Measurements from ENCODE around the gene ATP5F1D. TPM values are rescaled to one million over a fixed set of nuclear protein-coding genes. Genes with fewer than 3 reads are reported as not detected.
A peak's percentile ranks its signal among the peaks of the same experiment; 100 is the strongest.

ATP5F1D gene
- total and polyA plus RNA-seq, 7 experiments from 2014 or later = 90.6 to 302 (median 114) TPM

- H3K4me1 ChIP-seq (ENCODE audit: control insufficient read depth in 2 of 2, insufficient read depth in 2 of 2, low read length in 2 of 2) = peaks cover 46 to 49% of the 10 kb centered on the region in 2 donors
- H3K27ac ChIP-seq (ENCODE audit: low read depth, low read length) = peak overlapping the region; percentile 99
- peak; percentile 91 for ATAC-seq
- peak overlapping the region; percentile 83 to 93 (median 88) for H3K4me3 Mint-ChIP-seq
- peak; percentile 95 to 98 (median 96) for DNase-seq
- H3K36me3 Mint-ChIP-seq = peaks cover 0 to 7% (median 4%) of the 10 kb centered on the region in 5 donors
- POLR2A ChIA-PET = interaction anchor here (1.0 to 14.9 kb wide), 9 partner anchors 6 to 589 kb away, joined by 3 to 366 read pairs (median 6); partner anchors contain the start of genes ATP5F1D, CIRBP and FAM174C
- peak overlapping the region; percentile 95 for H3K4me3 ChIP-seq (ENCODE audit: low read length)
- no peaks in the 10 kb centered on the region for H3K9me3 ChIP-seq (ENCODE audit: control insufficient read depth in 2 of 3, low read length in 3 of 3)
- no peaks in the 10 kb centered on the region for H3K27me3 Mint-ChIP-seq
- no peaks in the 10 kb centered on the region for H3K9me3 Mint-ChIP-seq
- intact Hi-C loops (cut with micrococcal nuclease) = loop anchor here (1.0 to 10.0 kb wide), 4 partner anchors 8 to 594 kb away; partner anchors contain the start of genes CIRBP (in 2 of the 2) and FAM174C (in 1 of the 2)
- peak overlapping the region; percentile 88 to 98 (median 96) for H3K27ac Mint-ChIP-seq
- CTCF ChIA-PET = interaction anchor here (0.8 to 3.5 kb wide), 4 partner anchors 7 to 17 kb away, joined by 3 to 16 read pairs (median 12); partner anchors contain the start of gene CIRBP
- peaks cover 2 to 21% (median 7%) of the 10 kb centered on the region in 3 experiments for H3K36me3 ChIP-seq (ENCODE audit: control insufficient read depth in 2 of 3, insufficient read depth in 3 of 3, low read length in 3 of 3)
- H3K4me1 Mint-ChIP-seq = peaks cover 34 to 65% (median 54%) of the 10 kb centered on the region in 7 donors
- no peaks in the 10 kb centered on the region for H3K27me3 ChIP-seq (ENCODE audit: control insufficient read depth in 2 of 2, insufficient read depth in 2 of 2, low read length in 2 of 2)
These were observed 19.4 kb downstream of the ATP5F1D start for GRCh38 chr19:1260749-1261537.

GRCh38 chr19:1261538-1261797 lies 19.9 kb downstream of the ATP5F1D start:
- H3K9me3 Mint-ChIP-seq = no peaks in the 10 kb centered on the region
- no peaks in the 10 kb centered on the region for H3K9me3 ChIP-seq (ENCODE audit: control insufficient read depth in 2 of 3, low read length in 3 of 3)
- ATAC-seq (no peak), DNase-seq (no peak)
- peaks cover 44 to 49% of the 10 kb centered on the region in 2 donors for H3K4me1 ChIP-seq (ENCODE audit: control insufficient read depth in 2 of 2, insufficient read depth in 2 of 2, low read length in 2 of 2)
- peak overlapping the region; percentile 88 to 98 (median 96) for H3K27ac Mint-ChIP-seq
- ChIA-PET POLR2A (interaction anchor here (1.0 to 14.9 kb wide), 9 partner anchors 5 to 588 kb away, joined by 3 to 366 read pairs (median 6); partner anchors contain the start of genes ATP5F1D, CIRBP and FAM174C), CTCF (interaction anchor here (0.8 to 1.6 kb wide), 2 partner anchors 8 to 17 kb away, joined by 3 to 16 read pairs; no protein-coding TSS in a partner anchor)
- no peaks in the 10 kb centered on the region for H3K27me3 ChIP-seq (ENCODE audit: control insufficient read depth in 2 of 2, insufficient read depth in 2 of 2, low read length in 2 of 2)
- H3K4me1 Mint-ChIP-seq = peaks cover 34 to 61% (median 52%) of the 10 kb centered on the region in 7 donors
- peak overlapping the region; percentile 83 to 93 (median 88) for H3K4me3 Mint-ChIP-seq
- H3K36me3 ChIP-seq (ENCODE audit: control insufficient read depth in 2 of 3, insufficient read depth in 3 of 3, low read length in 3 of 3) = peaks cover 0 to 16% (median 3%) of the 10 kb centered on the region in 3 experiments
- no peaks in the 10 kb centered on the region for H3K27me3 Mint-ChIP-seq
- intact Hi-C loops (cut with micrococcal nuclease) = loop anchor here (1.0 to 10.0 kb wide), 3 partner anchors 8 to 593 kb away; partner anchors contain the start of genes CIRBP (in 2 of the 2) and FAM174C (in 1 of the 2)
- peak overlapping the region; percentile 99 for H3K27ac ChIP-seq (ENCODE audit: low read depth, low read length)
- H3K4me3 ChIP-seq (ENCODE audit: low read length) = peak overlapping the region; percentile 95
- peaks cover 0 to 7% (median 4%) of the 10 kb centered on the region in 5 donors for H3K36me3 Mint-ChIP-seq

- peak in 1 of 9 donors; percentile 61 for DNase-seq
These were observed 20.5 kb downstream of the ATP5F1D start for GRCh38 chr19:1261798-1262622.

GRCh38 chr19:1262623-1263123 lies 21.1 kb downstream of the ATP5F1D start:
- no peaks in the 10 kb centered on the region for H3K27me3 ChIP-seq (ENCODE audit: control insufficient read depth in 2 of 2, insufficient read depth in 2 of 2, low read length in 2 of 2)
- H3K36me3 ChIP-seq (ENCODE audit: control insufficient read depth in 2 of 3, insufficient read depth in 3 of 3, low read length in 3 of 3) = peaks cover 0 to 4% (median 0%) of the 10 kb centered on the region in 3 experiments
- no peak overlapping the region for H3K4me3 ChIP-seq (ENCODE audit: low read length)
- Mint-ChIP-seq H3K9me3 (no peaks in the 10 kb centered on the region), H3K36me3 (peaks cover 0 to 3% (median 0%) of the 10 kb centered on the region in 5 donors), H3K4me3 (peak overlapping the region in 8 of 10 donors; percentile 25 to 90 (median 43)), H3K27ac (peak overlapping the region in 6 of 9 donors; percentile 54 to 73 (median 64)), H3K27me3 (peaks cover 0 to 4% (median 0%) of the 10 kb centered on the region in 5 donors), H3K4me1 (peaks cover 37 to 59% (median 50%) of the 10 kb centered on the region in 7 donors)
- DNase-seq (no peak), ATAC-seq (no peak)
- peak overlapping the region; percentile 99 for H3K27ac ChIP-seq (ENCODE audit: low read depth, low read length)
- peaks cover 41 to 53% of the 10 kb centered on the region in 2 donors for H3K4me1 ChIP-seq (ENCODE audit: control insufficient read depth in 2 of 2, insufficient read depth in 2 of 2, low read length in 2 of 2)
- ChIA-PET CTCF (interaction anchor here (1.6 kb wide), 1 partner anchor 18 kb away, joined by 16 read pairs; no protein-coding TSS in a partner anchor), POLR2A (interaction anchor here (1.0 to 14.9 kb wide), 5 partner anchors 9 to 19 kb away, joined by 4 to 366 read pairs (median 7); partner anchors contain the start of genes ATP5F1D and FAM174C)
- intact Hi-C loops (cut with micrococcal nuclease) = loop anchor here in 1 of 2 donors (10.0 kb wide), 1 partner anchor 592 kb away; no protein-coding TSS in a partner anchor
- H3K9me3 ChIP-seq (ENCODE audit: control insufficient read depth in 2 of 3, low read length in 3 of 3) = no peaks in the 10 kb centered on the region

More at GRCh38 chr19:1261798-1262622, 20.5 kb downstream of the ATP5F1D start:
- ChIA-PET POLR2A (interaction anchor here (1.0 to 14.9 kb wide), 10 partner anchors 5 to 588 kb away, joined by 3 to 366 read pairs (median 6); partner anchors contain the start of genes ATP5F1D, CIRBP and FAM174C), CTCF (interaction anchor here (0.8 to 1.6 kb wide), 2 partner anchors 9 to 18 kb away, joined by 3 to 16 read pairs; no protein-coding TSS in a partner anchor)
- peak overlapping the region; percentile 88 to 98 (median 96) for H3K27ac Mint-ChIP-seq
- H3K27me3 Mint-ChIP-seq = peaks cover 0 to under 1% (median 0%) of the 10 kb centered on the region in 5 donors
- ATAC-seq = no peak
- peaks cover 35 to 58% (median 49%) of the 10 kb centered on the region in 7 donors for H3K4me1 Mint-ChIP-seq
- peak overlapping the region; percentile 83 to 93 (median 88) for H3K4me3 Mint-ChIP-seq
- H3K36me3 ChIP-seq (ENCODE audit: control insufficient read depth in 2 of 3, insufficient read depth in 3 of 3, low read length in 3 of 3) = peaks cover 0 to 11% (median 0%) of the 10 kb centered on the region in 3 experiments
- no peaks in the 10 kb centered on the region for H3K27me3 ChIP-seq (ENCODE audit: control insufficient read depth in 2 of 2, insufficient read depth in 2 of 2, low read length in 2 of 2)
- no peaks in the 10 kb centered on the region for H3K9me3 ChIP-seq (ENCODE audit: control insufficient read depth in 2 of 3, low read length in 3 of 3)
- H3K36me3 Mint-ChIP-seq = peaks cover 0 to 7% (median 4%) of the 10 kb centered on the region in 5 donors
- H3K4me3 ChIP-seq (ENCODE audit: low read length) = peak overlapping the region; percentile 95
- peaks cover 39 to 49% of the 10 kb centered on the region in 2 donors for H3K4me1 ChIP-seq (ENCODE audit: control insufficient read depth in 2 of 2, insufficient read depth in 2 of 2, low read length in 2 of 2)
- no peaks in the 10 kb centered on the region for H3K9me3 Mint-ChIP-seq
- H3K27ac ChIP-seq (ENCODE audit: low read depth, low read length) = peak overlapping the region; percentile 99
- intact Hi-C loops (cut with micrococcal nuclease) = loop anchor here (1.0 to 10.0 kb wide), 3 partner anchors 7 to 593 kb away; partner anchors contain the start of genes CIRBP (in 2 of the 2) and FAM174C (in 1 of the 2)

GRCh38 chr19:1263188-1263587 lies 21.6 kb downstream of the ATP5F1D start:
- intact Hi-C loops (cut with micrococcal nuclease) = loop anchor here in 1 of 2 donors (10.0 kb wide), 1 partner anchor 592 kb away; no protein-coding TSS in a partner anchor
- H3K27ac ChIP-seq (ENCODE audit: low read depth, low read length) = no peak overlapping the region

More at GRCh38 chr19:1263188-1263587, 21.6 kb downstream of the ATP5F1D start:
- ATAC-seq (no peak), DNase-seq (no peak)
- H3K4me3 Mint-ChIP-seq = peak overlapping the region in 7 of 10 donors; percentile 45 to 70 (median 47)
- peaks cover 41 to 53% of the 10 kb centered on the region in 2 donors for H3K4me1 ChIP-seq (ENCODE audit: control insufficient read depth in 2 of 2, insufficient read depth in 2 of 2, low read length in 2 of 2)
- H3K27me3 Mint-ChIP-seq = peaks cover 0 to 4% (median 0%) of the 10 kb centered on the region in 5 donors
- CTCF ChIA-PET = interaction anchor here (1.4 kb wide), 2 partner anchors 14 to 19 kb away, joined by 4 to 9 read pairs; no protein-coding TSS in a partner anchor
- H3K9me3 Mint-ChIP-seq = no peaks in the 10 kb centered on the region
- no peaks in the 10 kb centered on the region for H3K9me3 ChIP-seq (ENCODE audit: control insufficient read depth in 2 of 3, low read length in 3 of 3)
- H3K4me3 ChIP-seq (ENCODE audit: low read length) = no peak overlapping the region
- H3K27me3 ChIP-seq (ENCODE audit: control insufficient read depth in 2 of 2, insufficient read depth in 2 of 2, low read length in 2 of 2) = no peaks in the 10 kb centered on the region
- no peaks in the 10 kb centered on the region for H3K36me3 ChIP-seq (ENCODE audit: control insufficient read depth in 2 of 3, insufficient read depth in 3 of 3, low read length in 3 of 3)
- POLR2A ChIA-PET = interaction anchor here (1.3 to 14.9 kb wide), 4 partner anchors 10 to 19 kb away, joined by 5 to 366 read pairs (median 16); partner anchors contain the start of genes ATP5F1D and FAM174C
- peaks cover 0 to 2% (median 0%) of the 10 kb centered on the region in 5 donors for H3K36me3 Mint-ChIP-seq
- peak overlapping the region in 8 of 9 donors; percentile 31 to 86 (median 72) for H3K27ac Mint-ChIP-seq
- H3K4me1 Mint-ChIP-seq = peaks cover 32 to 57% (median 47%) of the 10 kb centered on the region in 7 donors
